NCI-H524 treated with DMSO at 0.1 percent for 48 hours (cell line): ENCODE data around the gene APOE.
"Not testable (repeated sequence)": the region's sequence is repeated elsewhere in the genome, so short reads cannot be mapped to it uniquely, and the experiment has no call there.

Experiments
- DNase-seq: peaks from one replicate; lab custom pipeline; 2025; lab: John Stamatoyannopoulos, UW

APOE gene

DNA sequence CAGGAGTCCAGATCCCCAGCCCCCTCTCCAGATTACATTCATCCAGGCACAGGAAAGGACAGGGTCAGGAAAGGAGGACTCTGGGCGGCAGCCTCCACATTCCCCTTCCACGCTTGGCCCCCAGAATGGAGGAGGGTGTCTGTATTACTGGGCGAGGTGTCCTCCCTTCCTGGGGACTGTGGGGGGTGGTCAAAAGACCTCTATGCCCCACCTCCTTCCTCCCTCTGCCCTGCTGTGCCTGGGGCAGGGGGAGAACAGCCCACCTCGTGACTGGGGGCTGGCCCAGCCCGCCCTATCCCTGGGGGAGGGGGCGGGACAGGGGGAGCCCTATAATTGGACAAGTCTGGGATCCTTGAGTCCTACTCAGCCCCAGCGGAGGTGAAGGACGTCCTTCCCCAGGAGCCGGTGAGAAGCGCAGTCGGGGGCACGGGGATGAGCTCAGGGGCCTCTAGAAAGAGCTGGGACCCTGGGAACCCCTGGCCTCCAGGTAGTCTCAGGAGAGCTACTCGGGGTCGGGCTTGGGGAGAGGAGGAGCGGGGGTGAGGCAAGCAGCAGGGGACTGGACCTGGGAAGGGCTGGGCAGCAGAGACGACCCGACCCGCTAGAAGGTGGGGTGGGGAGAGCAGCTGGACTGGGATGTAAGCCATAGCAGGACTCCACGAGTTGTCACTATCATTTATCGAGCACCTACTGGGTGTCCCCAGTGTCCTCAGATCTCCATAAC lies at the start of gene APOE:
Gene APOE, plus strand, starts transcription at position 360 of the 724 bp plus-strand sequence. CDS start 829 bp downstream, outside the sequence.
- no peak for DNase-seq

DNA sequence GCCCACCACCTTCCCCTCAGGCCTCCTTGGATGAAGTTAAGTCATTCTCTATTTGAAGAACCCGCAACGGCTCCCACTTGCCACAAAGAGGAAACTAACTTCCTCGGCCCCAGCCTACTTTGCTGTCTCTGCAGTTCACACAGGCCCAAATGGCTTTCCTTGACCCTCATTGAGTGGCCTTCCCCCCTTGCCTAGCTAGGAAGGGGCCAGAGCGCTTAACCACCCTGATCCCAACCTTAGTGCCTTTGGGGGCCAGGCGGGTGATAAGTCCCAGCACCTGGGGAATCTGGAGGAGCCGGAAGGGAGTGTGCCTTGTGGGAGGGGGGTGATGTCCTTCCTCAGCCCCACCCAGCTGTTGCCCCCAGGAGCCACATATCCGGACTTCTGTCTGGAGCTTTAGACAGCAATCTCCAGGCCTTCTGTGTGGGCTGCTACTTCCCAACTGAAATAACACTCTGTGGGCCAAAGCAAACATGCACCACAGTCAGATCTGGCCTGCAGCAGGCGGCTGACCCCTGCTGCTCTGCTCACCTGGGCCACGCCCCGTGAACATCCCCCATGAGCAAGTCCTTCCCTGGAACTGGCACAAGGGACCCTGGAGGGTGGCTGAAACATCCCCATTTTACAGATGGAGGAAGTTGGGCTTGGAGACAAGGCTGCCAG lies 49.0 kb upstream of the APOE start:
- DNase-seq = no peak

DNA sequence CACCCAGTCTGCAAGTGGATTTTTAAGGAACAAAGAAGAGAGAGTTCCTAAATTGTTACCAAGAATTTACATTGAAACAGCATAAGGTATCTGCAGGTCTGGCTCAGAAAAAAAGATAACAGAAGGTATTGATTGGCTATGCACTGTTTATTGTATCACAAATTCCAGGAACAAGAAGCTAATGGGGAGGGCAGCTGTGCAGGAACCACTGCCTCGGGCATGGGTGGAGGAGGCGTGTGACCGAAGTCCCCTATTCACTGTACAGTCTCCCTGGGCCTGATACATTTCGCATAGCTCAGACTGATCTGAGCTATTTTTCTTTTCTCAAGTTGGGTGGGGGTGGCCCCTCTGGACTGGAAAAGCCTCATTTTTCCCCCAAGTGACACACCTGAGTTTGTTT lies 47.8 kb upstream of the APOE start:
- no peak for DNase-seq

GRCh38 chr19:44861576-44861975 lies 44.0 kb upstream of the APOE start:
- DNase-seq = not testable (repeated sequence)

GRCh38 chr19:44863990-44864389 lies 41.6 kb upstream of the APOE start:
- no peak for DNase-seq

GRCh38 chr19:44865196-44865767 lies 40.3 kb upstream of the APOE start:
- DNase-seq = no peak

- no peak for DNase-seq
Observed at GRCh38 chr19:44866664-44867063, 38.9 kb upstream of the APOE start.

GRCh38 chr19:44867578-44867977 lies 38.0 kb upstream of the APOE start:
- no peak for DNase-seq

DNA sequence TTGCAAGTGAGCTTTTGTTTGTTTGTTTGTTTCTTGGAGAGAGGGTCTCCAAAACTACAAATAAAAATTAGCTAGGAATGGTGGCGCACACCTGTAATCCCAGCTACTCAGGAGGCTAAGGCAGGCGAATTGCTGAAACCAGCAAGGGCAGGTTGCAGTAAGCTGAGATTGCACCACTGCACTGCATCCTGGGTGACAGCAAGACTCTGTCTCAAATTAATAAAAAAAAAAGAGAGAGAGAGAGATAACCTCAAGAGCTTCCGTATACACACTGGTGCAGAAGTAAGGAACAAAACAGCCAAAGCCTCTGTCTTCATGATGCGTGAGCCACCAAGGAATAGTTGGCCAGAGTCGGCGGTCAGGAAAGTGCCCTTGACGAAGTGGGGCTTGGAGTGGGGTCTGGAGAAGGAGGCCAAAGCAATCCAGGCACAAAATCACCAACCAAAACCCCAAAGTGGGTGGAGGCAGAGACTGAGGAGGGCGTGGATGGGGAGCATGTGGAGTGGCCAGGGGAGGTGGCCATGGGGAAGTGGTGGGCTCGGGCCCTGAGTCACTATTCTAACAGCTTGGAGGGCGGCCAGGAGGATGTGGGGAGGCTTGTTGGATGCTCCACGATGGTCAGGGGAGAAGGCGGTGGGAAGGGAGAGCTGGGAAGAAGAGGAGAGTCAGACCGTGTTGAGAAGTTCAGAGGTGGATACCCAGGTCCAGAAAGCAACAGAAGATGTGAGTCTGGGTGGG lies 35.7 kb upstream of the APOE start:
- no peak for DNase-seq

GRCh38 chr19:44871809-44872208 lies 33.8 kb upstream of the APOE start:
- DNase-seq = no peak

- DNase-seq = no peak
Observed at GRCh38 chr19:44872661-44873060, 32.9 kb upstream of the APOE start.

DNA sequence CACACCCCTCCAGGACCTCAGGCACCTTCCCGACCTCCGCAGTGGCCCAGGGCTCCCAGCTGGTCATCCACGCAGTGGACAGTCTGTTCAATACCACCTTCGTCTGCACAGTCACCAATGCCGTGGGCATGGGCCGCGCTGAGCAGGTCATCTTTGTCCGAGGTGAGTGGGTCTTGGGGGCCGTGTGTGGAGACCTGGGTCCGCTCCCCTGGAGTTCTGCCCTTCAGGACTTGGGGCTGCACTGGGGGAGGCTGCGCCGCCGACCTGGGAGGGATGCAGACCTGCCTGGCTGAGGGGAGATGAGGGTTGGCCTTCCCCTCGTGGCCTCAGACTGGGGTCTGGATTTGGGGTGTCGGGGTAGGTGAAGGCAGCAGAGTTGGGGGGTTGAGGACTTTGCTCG lies 31.3 kb upstream of the APOE start:
- no peak for DNase-seq

GRCh38 chr19:44875666-44876451 lies 29.7 kb upstream of the APOE start:
- DNase-seq = no peak

DNA sequence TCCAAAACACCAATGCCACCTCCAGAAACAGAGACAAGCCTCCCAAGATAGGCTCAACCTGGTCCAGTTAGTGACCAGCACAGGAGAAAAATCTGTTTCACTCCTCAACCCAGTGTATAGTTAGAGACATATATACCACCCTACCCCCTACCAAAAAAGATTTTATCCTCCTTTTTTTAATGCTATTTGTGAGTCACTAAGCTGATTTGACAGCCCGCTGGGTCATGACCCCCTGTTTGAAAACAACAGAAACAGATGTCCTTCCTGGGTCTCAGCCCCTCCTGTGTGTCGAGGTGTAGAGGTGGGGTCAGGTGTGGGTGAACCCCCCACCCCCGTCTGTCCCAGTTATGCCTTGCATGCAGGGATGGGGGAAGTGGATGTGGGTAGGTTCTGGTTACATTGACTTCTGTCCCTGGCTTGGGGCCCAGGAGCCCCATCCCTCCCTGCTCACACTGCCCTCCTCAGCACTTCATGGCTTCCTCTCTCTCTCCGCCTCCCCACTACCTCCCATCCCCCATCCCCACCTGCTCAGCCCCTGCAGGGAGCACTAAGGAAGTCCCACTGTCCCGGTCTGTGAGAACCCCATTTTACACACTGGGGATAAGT lies 28.6 kb upstream of the APOE start:
- no peak for DNase-seq

DNA sequence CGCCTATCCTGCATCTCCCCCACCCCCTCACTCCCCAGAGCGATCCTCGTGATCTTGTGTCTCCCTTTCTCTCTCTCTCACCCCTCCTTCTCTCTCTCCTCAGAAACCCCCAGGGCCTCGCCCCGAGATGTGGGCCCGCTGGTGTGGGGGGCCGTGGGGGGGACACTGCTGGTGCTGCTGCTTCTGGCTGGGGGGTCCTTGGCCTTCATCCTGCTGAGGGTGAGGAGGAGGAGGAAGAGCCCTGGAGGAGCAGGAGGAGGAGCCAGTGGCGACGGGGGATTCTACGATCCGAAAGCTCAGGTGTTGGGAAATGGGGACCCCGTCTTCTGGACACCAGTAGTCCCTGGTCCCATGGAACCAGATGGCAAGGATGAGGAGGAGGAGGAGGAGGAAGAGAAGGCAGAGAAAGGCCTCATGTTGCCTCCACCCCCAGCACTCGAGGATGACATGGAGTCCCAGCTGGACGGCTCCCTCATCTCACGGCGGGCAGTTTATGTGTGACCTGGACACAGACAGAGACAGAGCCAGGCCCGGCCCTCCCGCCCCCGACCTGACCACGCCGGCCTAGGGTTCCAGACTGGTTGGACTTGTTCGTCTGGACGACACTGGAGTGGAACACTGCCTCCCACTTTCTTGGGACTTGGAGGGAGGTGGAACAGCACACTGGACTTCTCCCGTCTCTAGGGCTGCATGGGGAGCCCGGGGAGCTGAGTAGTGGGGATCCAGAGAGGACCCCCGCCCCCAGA lies 27.3 kb upstream of the APOE start:
- DNase-seq = no peak

GRCh38 chr19:44879309-44880065 lies 26.1 kb upstream of the APOE start:
- DNase-seq = no peak

- no peak for DNase-seq
Observed at GRCh38 chr19:44882063-44882462, 23.5 kb upstream of the APOE start.

- not testable (repeated sequence) for DNase-seq
Observed at GRCh38 chr19:44882619-44883397, 22.8 kb upstream of the APOE start.

- DNase-seq = no peak
Observed at GRCh38 chr19:44883922-44884321, 21.7 kb upstream of the APOE start.
